Heart left ventricle (tissue), 13 donors: ENCODE data around the gene SPPL2B.

ENCODE experiments used
- POLR2A ChIP-seq, 2 donors: fragments of 450-650 bp; IDR thresholded peaks; one replicate each; pipeline ENCODE4 v1.6.1; 2017; ENCODE audit warnings: antibody characterized with exemption in 2 of 2, mild to moderate bottlenecking in 2 of 2, moderate library complexity in 2 of 2
- TF ChIP-seq, protein P1 (sequence below), 12 donors: fragments of 200-600 bp; sonication (generic) in 4 of 12; IDR thresholded peaks; one replicate each; pipeline versions ENCODE4 v1.5.0 to v1.8.0; 2018 to 2022; ENCODE audit warnings: antibody characterized with exemption in 12 of 12, mild to moderate bottlenecking in 5 of 12
- donor health status: ischemic (EF 13 %, LVEDD 7.1; RV severe dilation, severe dysfunction).
- donor health status: DM: no; HTN: yes; CAD: no.
- donor health status: DM: no; HTN: no; CAD: no.
- donor health status: ischemic (EF 25% LVEDD 6.9; RV normal size, moderate dysfunction).
- donor health status: ischemic (EF 25% LVEDD 5.7; RV mildly dilated, moderate dysfunction).
- donor health status: ischemic (EF 35%, LVEDD 5.7; RV mildly dilated, moderate dysfunction).
- donor health status: nonischemic (EF 11% LVEDD 7.7; RV severe dilation, severe dysfunction).
- donor health status: DM: yes; HTN: yes; CAD: no.
- donor health status: PGD.
- donor health status: ischemic (EF 29% LVEDD 5.4; RV normal size, mild dysfunction).
- donor health status: nonischemic (EF 23%, LVEDD 6.1; RV moderate dilation, normal function).

- TF ChIP-seq, protein P1, sequence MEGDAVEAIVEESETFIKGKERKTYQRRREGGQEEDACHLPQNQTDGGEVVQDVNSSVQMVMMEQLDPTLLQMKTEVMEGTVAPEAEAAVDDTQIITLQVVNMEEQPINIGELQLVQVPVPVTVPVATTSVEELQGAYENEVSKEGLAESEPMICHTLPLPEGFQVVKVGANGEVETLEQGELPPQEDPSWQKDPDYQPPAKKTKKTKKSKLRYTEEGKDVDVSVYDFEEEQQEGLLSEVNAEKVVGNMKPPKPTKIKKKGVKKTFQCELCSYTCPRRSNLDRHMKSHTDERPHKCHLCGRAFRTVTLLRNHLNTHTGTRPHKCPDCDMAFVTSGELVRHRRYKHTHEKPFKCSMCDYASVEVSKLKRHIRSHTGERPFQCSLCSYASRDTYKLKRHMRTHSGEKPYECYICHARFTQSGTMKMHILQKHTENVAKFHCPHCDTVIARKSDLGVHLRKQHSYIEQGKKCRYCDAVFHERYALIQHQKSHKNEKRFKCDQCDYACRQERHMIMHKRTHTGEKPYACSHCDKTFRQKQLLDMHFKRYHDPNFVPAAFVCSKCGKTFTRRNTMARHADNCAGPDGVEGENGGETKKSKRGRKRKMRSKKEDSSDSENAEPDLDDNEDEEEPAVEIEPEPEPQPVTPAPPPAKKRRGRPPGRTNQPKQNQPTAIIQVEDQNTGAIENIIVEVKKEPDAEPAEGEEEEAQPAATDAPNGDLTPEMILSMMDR (IDR thresholded peaks at IDR 0.05), result no peak
- peak in 1 of 2 donors; percentile 10 for TF ChIP-seq POLR2A (IDR thresholded peaks at IDR 0.05)
Observed at GRCh38 chr19:2282062-2282861, 46.2 kb upstream of the SPPL2B start, which contains the start of gene PEAK3.
